ENCODE measurements around the gene SSC5D. TPM values are rescaled to one million over a fixed set of nuclear protein-coding genes. Genes with fewer than 3 reads are reported as not detected.

SSC5D gene
- polyA plus RNA-seq = 1 to 10 TPM in 1 of 2 donors, under 1 TPM in 1; 0.92 to 1.0 TPM

DNA sequence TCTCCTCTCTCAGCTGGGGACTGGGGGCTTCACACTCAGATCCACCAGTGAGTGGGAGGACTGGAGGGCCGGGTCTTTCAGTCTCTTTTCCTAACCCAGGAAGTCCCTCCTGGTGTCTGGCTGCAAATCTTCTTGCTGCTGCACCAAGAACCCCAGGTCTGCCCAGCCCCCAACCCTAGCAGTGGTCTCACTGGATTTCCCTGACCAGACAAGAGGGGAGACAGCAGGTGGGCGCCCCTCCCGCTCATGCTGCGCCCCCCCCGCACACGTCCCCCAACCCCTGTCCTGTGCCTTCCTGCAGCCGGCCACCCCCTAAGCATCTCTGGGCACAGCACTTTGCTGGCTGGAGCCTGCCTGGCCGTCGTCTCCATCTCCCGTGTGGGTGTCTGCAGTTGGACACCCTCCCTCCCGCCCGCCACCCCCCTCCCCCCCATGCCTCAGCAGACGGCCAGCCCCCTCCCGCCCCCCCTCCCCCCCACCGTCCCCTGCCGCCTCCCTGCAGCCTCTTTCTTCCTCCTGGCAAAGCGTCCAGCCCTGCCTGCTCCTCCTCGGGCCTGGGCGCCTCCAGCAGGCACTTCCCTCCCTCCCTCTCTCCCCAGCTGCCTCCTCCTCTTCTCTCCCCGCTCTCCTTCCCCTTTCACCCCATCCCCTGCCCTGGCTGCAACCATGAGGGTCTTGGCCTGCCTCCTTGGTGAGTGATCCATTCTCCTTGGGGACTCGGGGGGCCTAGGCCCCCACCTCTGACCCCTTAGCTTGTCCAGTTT is at the start of gene SSC5D:
TSS of gene SSC5D (plus strand) at position 513 of the 764 bp plus-strand sequence. CDS start at position 667, 154 bp downstream.
- Histone ChIP-seq H3K4me1 (ENCODE audit: control insufficient read depth in 2 of 2, insufficient read depth in 2 of 2, low read length in 1 of 2) (peaks cover 9 to 17% of the 10 kb centered on the region in 2 donors), H3K9me3 (ENCODE audit: control insufficient read depth in 2 of 2, insufficient read depth in 1 of 2, low read depth in 1 of 2, low read length in 1 of 2) (no peaks in the 10 kb centered on the region), H3K4me3 (ENCODE audit: low read depth in 1 of 2, low read length in 2 of 2) (no peak within 1 kb of the TSS), H3K36me3 (ENCODE audit: control insufficient read depth in 2 of 2, insufficient read depth in 2 of 2, low read length in 1 of 2) (peaks cover 0 to 9% of the 10 kb centered on the region in 2 donors), H3K27ac (ENCODE audit: low read depth in 2 of 2, low read length in 1 of 2) (peak within 1 kb of the TSS; percentile 77 to 84), H3K27me3 (ENCODE audit: control insufficient read depth in 1 of 2, insufficient read depth in 2 of 2, low read length in 2 of 2) (no peaks in the 10 kb centered on the region)
- 14 to 19% methylated on average over 15 to 17 of the region's 21 CpGs for WGBS, 2 donors

DNA sequence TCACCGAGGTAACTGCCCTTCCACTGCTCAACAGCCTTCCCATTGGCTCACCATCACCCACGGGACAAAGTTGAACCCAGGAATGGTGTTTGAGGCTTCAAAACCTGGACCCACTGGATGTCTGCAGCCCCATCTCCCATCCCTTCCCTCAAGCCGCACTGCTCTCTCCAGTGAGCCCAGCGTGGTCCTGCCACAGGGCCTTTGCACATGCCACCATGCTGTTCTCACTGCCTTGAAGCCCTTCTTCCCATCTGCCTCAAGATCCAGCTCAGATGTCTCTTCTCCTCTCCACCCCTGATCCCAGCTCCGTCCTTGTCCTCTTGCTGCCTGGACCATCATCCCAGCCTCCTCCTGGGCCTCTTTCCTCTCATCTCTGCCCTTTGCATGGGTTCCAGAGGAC is 49.2 kb upstream of the SSC5D start:
- H3K36me3 ChIP-seq (ENCODE audit: control insufficient read depth in 2 of 2, insufficient read depth in 2 of 2, low read length in 1 of 2) = no peaks in the 10 kb centered on the region
- H3K27me3 ChIP-seq (ENCODE audit: control insufficient read depth in 1 of 2, insufficient read depth in 2 of 2, low read length in 2 of 2) = peaks cover 7 to 43% of the 10 kb centered on the region in 2 donors
- no peak overlapping the region for H3K4me3 ChIP-seq (ENCODE audit: low read depth in 1 of 2, low read length in 2 of 2)
- H3K27ac ChIP-seq (ENCODE audit: low read depth in 2 of 2, low read length in 1 of 2) = no peak overlapping the region
- H3K9me3 ChIP-seq (ENCODE audit: control insufficient read depth in 2 of 2, insufficient read depth in 1 of 2, low read depth in 1 of 2, low read length in 1 of 2) = peaks cover 0 to 14% of the 10 kb centered on the region in 2 donors
- WGBS, 2 donors = 77 to 83% methylated on average over 5 of the region's 5 CpGs
- peaks cover 6 to 8% of the 10 kb centered on the region in 2 donors for H3K4me1 ChIP-seq (ENCODE audit: control insufficient read depth in 2 of 2, insufficient read depth in 2 of 2, low read length in 1 of 2)

DNA sequence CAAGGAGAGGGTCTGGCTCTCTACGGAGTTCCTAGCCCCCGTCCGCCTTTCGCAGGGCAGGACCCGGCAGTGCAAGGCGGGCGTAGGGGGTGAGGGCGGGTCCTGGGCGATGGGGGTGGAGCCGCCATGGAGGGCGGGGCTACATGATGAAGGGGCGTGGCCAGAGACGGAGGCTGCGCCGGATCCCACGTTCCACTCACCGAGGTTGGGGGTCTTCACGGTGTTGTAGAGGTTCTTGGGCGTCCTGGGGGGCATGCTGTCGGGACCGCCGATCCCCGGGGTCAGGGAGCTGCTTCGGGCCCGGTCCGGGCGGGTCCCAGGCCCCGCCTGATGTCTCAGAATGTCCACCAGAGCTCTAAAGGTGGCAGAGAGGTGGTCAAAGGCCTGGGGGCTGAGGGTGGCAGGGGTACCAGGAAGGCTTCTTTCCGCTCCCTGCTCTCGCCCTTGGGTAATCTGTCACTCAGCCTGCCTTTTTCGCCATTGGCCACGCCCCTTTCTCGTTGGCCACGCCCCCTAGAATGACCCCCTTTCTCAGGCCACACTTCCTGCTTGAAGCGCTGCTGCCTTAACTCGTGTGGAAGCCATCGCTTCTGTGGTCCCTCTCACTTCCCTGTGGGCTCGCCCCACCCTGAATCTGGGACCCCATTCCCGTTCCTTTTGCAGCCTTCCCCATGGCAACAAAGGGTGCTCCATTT is 47.7 kb upstream of the SSC5D start:
- H3K9me3 ChIP-seq (ENCODE audit: control insufficient read depth in 2 of 2, insufficient read depth in 1 of 2, low read depth in 1 of 2, low read length in 1 of 2) = peaks cover 0 to 10% of the 10 kb centered on the region in 2 donors
- no peak overlapping the region for H3K4me3 ChIP-seq (ENCODE audit: low read depth in 1 of 2, low read length in 2 of 2)
- no peak overlapping the region for H3K27ac ChIP-seq (ENCODE audit: low read depth in 2 of 2, low read length in 1 of 2)
- WGBS, 2 donors = 8 to 12% methylated on average over 38 to 39 of the region's 39 CpGs
- no peaks in the 10 kb centered on the region for H3K36me3 ChIP-seq (ENCODE audit: control insufficient read depth in 2 of 2, insufficient read depth in 2 of 2, low read length in 1 of 2)
- H3K27me3 ChIP-seq (ENCODE audit: control insufficient read depth in 1 of 2, insufficient read depth in 2 of 2, low read length in 2 of 2) = peaks cover 7 to 43% of the 10 kb centered on the region in 2 donors
- H3K4me1 ChIP-seq (ENCODE audit: control insufficient read depth in 2 of 2, insufficient read depth in 2 of 2, low read length in 1 of 2) = peaks cover 6 to 8% of the 10 kb centered on the region in 2 donors

DNA sequence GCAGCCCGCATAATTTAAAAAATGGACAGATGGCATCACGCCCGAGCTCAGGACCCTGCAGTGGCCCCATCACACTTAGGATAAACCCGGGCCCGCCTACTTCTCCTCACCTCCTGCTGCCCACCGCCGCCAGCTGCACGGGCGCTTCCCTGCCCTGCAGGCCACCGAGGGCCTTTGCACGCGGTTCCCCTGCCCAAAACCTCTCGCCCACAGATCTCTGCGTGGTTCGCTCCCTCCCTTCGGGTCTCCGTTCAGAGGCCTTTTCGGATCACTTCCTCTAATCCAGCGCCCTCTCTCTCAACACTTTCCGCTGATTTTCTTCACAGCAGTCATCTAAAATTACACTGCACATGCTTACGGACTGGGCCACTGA is 46.9 kb upstream of the SSC5D start:
- 4 to 5% methylated on average over 21 of the region's 21 CpGs for WGBS, 2 donors
- no peak overlapping the region for H3K27ac ChIP-seq (ENCODE audit: low read depth in 2 of 2, low read length in 1 of 2)
- peaks cover 6 to 8% of the 10 kb centered on the region in 2 donors for H3K4me1 ChIP-seq (ENCODE audit: control insufficient read depth in 2 of 2, insufficient read depth in 2 of 2, low read length in 1 of 2)
- peaks cover 7 to 43% of the 10 kb centered on the region in 2 donors for H3K27me3 ChIP-seq (ENCODE audit: control insufficient read depth in 1 of 2, insufficient read depth in 2 of 2, low read length in 2 of 2)
- H3K4me3 ChIP-seq (ENCODE audit: low read depth in 1 of 2, low read length in 2 of 2) = no peak overlapping the region
- H3K36me3 ChIP-seq (ENCODE audit: control insufficient read depth in 2 of 2, insufficient read depth in 2 of 2, low read length in 1 of 2) = no peaks in the 10 kb centered on the region
- peaks cover 0 to 10% of the 10 kb centered on the region in 2 donors for H3K9me3 ChIP-seq (ENCODE audit: control insufficient read depth in 2 of 2, insufficient read depth in 1 of 2, low read depth in 1 of 2, low read length in 1 of 2)

DNA sequence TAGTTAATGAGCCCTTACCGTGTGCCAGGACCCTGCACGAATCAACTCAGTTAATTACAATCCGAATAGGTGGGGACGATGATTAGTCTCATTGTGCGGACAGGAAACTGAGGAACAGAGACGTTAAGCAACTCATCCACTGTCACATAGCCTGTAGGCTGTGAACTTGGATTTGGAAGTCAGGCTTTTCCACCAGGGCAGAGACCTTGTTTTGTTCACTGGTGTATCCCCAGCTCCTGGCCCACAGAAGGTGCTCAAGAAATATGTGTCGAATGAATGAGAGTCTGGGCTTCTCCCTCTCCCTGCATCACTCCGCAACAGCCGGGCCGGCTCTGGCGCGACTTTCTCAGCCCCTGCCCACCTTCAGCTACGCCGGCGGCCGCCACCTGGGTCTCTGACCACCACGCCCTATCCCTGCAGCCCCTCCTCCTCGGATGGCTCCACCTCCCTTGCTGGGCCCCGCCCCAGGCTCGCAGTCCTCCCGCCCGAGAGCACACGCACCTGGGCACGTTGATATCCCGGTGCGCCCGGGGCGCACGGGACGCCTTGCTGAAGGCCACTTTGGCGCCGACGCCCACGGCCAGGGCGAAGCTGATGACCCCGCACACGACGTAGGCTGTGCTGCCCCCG is 46.4 kb upstream of the SSC5D start:
- Histone ChIP-seq H3K36me3 (ENCODE audit: control insufficient read depth in 2 of 2, insufficient read depth in 2 of 2, low read length in 1 of 2) (no peaks in the 10 kb centered on the region), H3K4me1 (ENCODE audit: control insufficient read depth in 2 of 2, insufficient read depth in 2 of 2, low read length in 1 of 2) (peaks cover 6 to 8% of the 10 kb centered on the region in 2 donors), H3K4me3 (ENCODE audit: low read depth in 1 of 2, low read length in 2 of 2) (no peak overlapping the region), H3K9me3 (ENCODE audit: control insufficient read depth in 2 of 2, insufficient read depth in 1 of 2, low read depth in 1 of 2, low read length in 1 of 2) (peaks cover 0 to 10% of the 10 kb centered on the region in 2 donors), H3K27me3 (ENCODE audit: control insufficient read depth in 1 of 2, insufficient read depth in 2 of 2, low read length in 2 of 2) (peaks cover 7 to 43% of the 10 kb centered on the region in 2 donors), H3K27ac (ENCODE audit: low read depth in 2 of 2, low read length in 1 of 2) (no peak overlapping the region)
- 1 to 3% methylated on average over 32 to 39 of the region's 39 CpGs for WGBS, 2 donors

DNA sequence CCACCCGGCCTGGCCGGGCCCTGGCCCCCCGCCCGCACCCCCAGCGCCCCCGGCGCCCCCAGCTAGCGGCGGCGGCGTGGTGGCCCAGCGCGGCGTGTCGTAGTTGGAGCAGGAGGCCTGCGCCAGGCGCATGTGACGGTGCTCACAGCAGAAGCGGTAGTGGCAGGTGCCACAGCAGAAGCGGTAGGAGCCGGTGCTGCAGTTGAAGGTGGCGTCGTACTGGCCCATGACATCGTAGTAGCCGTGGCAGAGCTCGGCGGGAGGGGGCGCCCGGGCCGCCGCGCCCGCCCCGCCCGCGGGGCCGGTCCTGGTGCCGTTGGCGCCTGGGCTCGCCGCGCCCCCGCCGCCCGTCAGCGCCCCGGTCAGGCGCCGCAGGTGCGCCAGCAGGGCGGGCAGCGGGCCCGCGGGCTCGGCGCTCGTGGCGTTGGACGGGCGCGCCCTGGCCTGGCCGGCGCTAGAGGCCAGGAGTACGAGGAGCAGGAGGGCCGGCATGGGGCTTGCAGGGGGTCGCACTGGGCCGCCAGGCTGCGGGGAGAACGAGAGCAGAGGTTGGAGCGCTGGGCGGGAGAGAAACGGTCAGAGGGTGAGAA is 45.8 kb upstream of the SSC5D start:
- peaks cover 8 to 13% of the 10 kb centered on the region in 2 donors for H3K4me1 ChIP-seq (ENCODE audit: control insufficient read depth in 2 of 2, insufficient read depth in 2 of 2, low read length in 1 of 2)
- H3K9me3 ChIP-seq (ENCODE audit: control insufficient read depth in 2 of 2, insufficient read depth in 1 of 2, low read depth in 1 of 2, low read length in 1 of 2) = peaks cover 0 to 10% of the 10 kb centered on the region in 2 donors

DNA sequence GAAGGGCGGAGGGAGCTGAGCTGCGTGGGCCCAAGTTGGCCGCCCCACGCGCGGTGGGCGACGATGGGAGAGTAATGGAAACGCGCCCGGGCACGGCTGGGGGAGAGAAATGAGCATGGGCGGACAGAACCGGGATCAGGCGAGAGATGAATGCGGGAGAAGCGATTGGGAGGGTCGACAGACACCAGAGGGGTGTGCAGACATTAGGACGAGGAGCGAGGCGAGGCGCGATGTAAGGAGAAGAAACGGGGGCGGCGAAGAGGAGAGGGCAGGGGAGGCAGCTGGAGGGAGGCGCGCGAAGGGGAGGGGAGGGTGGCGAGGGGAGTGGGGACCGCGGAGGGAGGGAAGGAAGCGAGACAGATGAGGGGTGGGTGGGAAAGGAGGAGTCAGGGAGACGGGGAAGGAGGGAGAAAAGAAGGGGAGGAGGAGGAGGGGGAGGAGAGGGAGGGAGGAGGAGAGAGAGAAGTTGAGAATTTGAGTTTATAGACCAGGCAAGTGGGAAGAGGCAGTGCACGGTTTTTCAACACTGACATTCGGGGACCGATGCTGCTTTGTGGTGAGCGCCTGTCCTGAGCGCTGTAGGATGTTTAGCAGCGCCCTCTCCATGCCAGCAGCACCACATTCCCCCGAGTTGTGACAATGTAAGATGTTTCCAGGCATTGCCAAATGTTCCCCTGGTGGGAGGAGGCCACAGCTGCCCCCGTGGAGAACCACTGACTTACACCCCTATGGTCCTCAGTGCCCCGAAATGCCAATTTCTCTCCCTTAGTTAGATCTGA is 45.0 kb upstream of the SSC5D start, which contains the start of gene SHISA7:
TSS of gene SHISA7 (minus strand) at position 256 of the 779 bp plus-strand sequence. CDS start 437 bp downstream, outside the sequence.
- peaks cover 8 to 20% of the 10 kb centered on the region in 2 donors for H3K4me1 ChIP-seq (ENCODE audit: control insufficient read depth in 2 of 2, insufficient read depth in 2 of 2, low read length in 1 of 2)
- no peak within 1 kb of the TSS for H3K4me3 ChIP-seq (ENCODE audit: low read depth in 1 of 2, low read length in 2 of 2)
- H3K27me3 ChIP-seq (ENCODE audit: control insufficient read depth in 1 of 2, insufficient read depth in 2 of 2, low read length in 2 of 2) = peaks cover 7 to 38% of the 10 kb centered on the region in 2 donors
- peaks cover 0 to 10% of the 10 kb centered on the region in 2 donors for H3K9me3 ChIP-seq (ENCODE audit: control insufficient read depth in 2 of 2, insufficient read depth in 1 of 2, low read depth in 1 of 2, low read length in 1 of 2)
- H3K27ac ChIP-seq (ENCODE audit: low read depth in 2 of 2, low read length in 1 of 2) = no peak within 1 kb of the TSS
- WGBS, 2 donors = 2 to 3% methylated on average over 43 of the region's 43 CpGs
- H3K36me3 ChIP-seq (ENCODE audit: control insufficient read depth in 2 of 2, insufficient read depth in 2 of 2, low read length in 1 of 2) = no peaks in the 10 kb centered on the region

More for the DNA sequence above, 45.8 kb upstream of the SSC5D start:
- Histone ChIP-seq H3K4me3 (ENCODE audit: low read depth in 1 of 2, low read length in 2 of 2) (no peak overlapping the region), H3K36me3 (ENCODE audit: control insufficient read depth in 2 of 2, insufficient read depth in 2 of 2, low read length in 1 of 2) (no peaks in the 10 kb centered on the region), H3K27me3 (ENCODE audit: control insufficient read depth in 1 of 2, insufficient read depth in 2 of 2, low read length in 2 of 2) (peaks cover 7 to 41% of the 10 kb centered on the region in 2 donors), H3K27ac (ENCODE audit: low read depth in 2 of 2, low read length in 1 of 2) (no peak overlapping the region)
- 1 to 2% methylated on average over 48 to 72 of the region's 72 CpGs for WGBS, 2 donors

DNA sequence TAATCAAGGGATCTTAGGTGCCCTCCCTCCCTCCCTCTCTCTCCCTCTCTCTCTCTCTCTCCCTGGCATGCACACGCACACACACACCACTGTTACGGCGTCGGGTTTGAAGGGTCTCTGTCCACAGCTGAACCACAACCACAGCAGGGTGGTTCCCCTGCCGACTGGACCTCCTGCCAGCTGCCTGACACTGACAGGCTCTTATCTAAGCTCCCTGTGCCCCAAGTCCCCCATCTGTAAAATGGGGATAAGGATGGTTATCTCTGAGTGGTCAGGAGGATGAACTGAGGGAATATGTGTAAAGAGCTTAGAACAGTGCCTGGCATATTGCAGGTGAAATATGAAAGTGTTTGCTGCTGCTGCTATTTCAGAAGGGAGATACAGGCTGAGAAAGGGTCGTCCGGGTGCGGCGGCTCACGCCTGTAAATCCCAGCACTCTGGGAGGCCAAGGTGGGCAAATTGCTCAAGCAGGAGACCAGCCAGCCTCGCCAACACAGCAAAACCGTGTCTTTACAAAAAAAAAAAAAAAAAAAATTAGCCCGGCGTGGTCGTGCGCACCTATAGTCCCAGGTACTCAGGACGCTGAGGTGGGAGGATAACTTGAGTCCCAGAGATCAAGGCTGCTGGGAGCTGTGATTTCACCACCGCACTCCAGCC is 44.3 kb upstream of the SSC5D start:
- Histone ChIP-seq H3K36me3 (ENCODE audit: control insufficient read depth in 2 of 2, insufficient read depth in 2 of 2, low read length in 1 of 2) (no peaks in the 10 kb centered on the region), H3K4me1 (ENCODE audit: control insufficient read depth in 2 of 2, insufficient read depth in 2 of 2, low read length in 1 of 2) (peaks cover 8 to 22% of the 10 kb centered on the region in 2 donors), H3K27ac (ENCODE audit: low read depth in 2 of 2, low read length in 1 of 2) (no peak overlapping the region), H3K9me3 (ENCODE audit: control insufficient read depth in 2 of 2, insufficient read depth in 1 of 2, low read depth in 1 of 2, low read length in 1 of 2) (peaks cover 0 to 10% of the 10 kb centered on the region in 2 donors), H3K4me3 (ENCODE audit: low read depth in 1 of 2, low read length in 2 of 2) (no peak overlapping the region), H3K27me3 (ENCODE audit: control insufficient read depth in 1 of 2, insufficient read depth in 2 of 2, low read length in 2 of 2) (peaks cover 7 to 33% of the 10 kb centered on the region in 2 donors)
- 32 to 33% methylated on average over 18 of the region's 18 CpGs for WGBS, 2 donors
